ENCODE data around the gene GPR155.

DNA sequence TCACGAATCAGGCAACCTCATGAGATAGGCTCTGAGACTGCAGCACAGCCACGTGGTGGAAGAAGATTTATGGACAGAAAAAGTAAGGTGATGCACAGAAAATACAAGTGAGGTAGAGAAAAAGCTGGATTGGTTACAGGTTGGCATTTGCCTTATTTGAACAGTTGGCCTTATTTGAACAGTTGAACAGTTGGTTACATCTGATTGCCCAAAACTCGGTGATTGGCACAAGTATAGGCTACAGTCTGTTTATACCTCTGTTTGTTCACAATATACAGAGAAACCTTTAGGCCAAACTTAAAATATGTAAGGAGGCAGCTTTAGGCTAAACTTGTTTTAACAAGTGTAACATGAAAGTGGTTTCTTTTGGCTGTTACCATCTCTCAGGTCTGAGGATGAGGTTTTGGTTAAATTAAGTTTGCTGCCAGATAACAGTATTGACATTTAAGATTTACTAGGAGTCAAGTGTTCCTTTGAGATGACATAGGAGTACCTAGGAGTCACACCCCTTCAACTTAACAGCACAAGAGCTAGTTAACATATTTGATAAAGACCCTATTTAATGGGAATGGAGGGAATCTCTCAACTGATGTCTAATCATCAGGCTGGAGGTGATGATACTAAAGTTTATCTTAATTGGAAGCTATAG, 16.5 kb upstream of the GPR155 start:
- TF ChIP-seq EZH2phosphoT487 (IDR thresholded peaks at IDR 0.05; ENCODE audit: borderline replicate concordance): no peak
- TF ChIP-seq, protein P1, sequence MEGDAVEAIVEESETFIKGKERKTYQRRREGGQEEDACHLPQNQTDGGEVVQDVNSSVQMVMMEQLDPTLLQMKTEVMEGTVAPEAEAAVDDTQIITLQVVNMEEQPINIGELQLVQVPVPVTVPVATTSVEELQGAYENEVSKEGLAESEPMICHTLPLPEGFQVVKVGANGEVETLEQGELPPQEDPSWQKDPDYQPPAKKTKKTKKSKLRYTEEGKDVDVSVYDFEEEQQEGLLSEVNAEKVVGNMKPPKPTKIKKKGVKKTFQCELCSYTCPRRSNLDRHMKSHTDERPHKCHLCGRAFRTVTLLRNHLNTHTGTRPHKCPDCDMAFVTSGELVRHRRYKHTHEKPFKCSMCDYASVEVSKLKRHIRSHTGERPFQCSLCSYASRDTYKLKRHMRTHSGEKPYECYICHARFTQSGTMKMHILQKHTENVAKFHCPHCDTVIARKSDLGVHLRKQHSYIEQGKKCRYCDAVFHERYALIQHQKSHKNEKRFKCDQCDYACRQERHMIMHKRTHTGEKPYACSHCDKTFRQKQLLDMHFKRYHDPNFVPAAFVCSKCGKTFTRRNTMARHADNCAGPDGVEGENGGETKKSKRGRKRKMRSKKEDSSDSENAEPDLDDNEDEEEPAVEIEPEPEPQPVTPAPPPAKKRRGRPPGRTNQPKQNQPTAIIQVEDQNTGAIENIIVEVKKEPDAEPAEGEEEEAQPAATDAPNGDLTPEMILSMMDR (conservative IDR thresholded peaks at IDR 0.05; ENCODE audit: low read length): no peak

Data from Loucy (cell line).